Measurements from ENCODE around the gene TOMM7.

Gene TOMM7

GRCh38 chr7:22845221-22845834 is 22.7 kb upstream of the TOMM7 start:
- DNase-seq, result no peak
- H3K27me3 ChIP-seq (replicated peaks), result no peaks in the 10 kb centered on the region
- H3K27ac ChIP-seq, result no peak overlapping the region
- H3K36me3 ChIP-seq (replicated peaks), result no peaks in the 10 kb centered on the region
- TF ChIP-seq CTCF (IDR thresholded peaks at IDR 0.05; ENCODE audit: low read depth, low read length, missing control alignments), result no peak
- H3K4me3 ChIP-seq (ENCODE audit: low read depth, low read length), result no peak overlapping the region
- in situ Hi-C loops (cut with HindIII; ENCODE audit: low pct_ligation_motif_present, low sequenced_read_pairs), result no loop called here

- Histone ChIP-seq H3K27me3 (replicated peaks) (no peaks in the 10 kb centered on the region), H3K36me3 (replicated peaks) (no peaks in the 10 kb centered on the region), H3K27ac (no peak overlapping the region), H3K4me3 (ENCODE audit: low read depth, low read length) (no peak overlapping the region)
- TF ChIP-seq CTCF (IDR thresholded peaks at IDR 0.05; ENCODE audit: low read depth, low read length, missing control alignments), result no peak
- no peak for DNase-seq
- in situ Hi-C loops (cut with HindIII; ENCODE audit: low pct_ligation_motif_present, low sequenced_read_pairs), result no loop called here
Observed at GRCh38 chr7:22843681-22844309, 21.1 kb upstream of the TOMM7 start.

GRCh38 chr7:22842973-22843372 is 20.3 kb upstream of the TOMM7 start:
- DNase-seq, result no peak
- H3K27me3 ChIP-seq (replicated peaks), result no peaks in the 10 kb centered on the region
- H3K4me3 ChIP-seq (ENCODE audit: low read depth, low read length), result no peak overlapping the region
- no peaks in the 10 kb centered on the region for H3K36me3 ChIP-seq (replicated peaks)
- H3K27ac ChIP-seq, result no peak overlapping the region
- in situ Hi-C loops (cut with HindIII; ENCODE audit: low pct_ligation_motif_present, low sequenced_read_pairs), result no loop called here
- TF ChIP-seq CTCF (IDR thresholded peaks at IDR 0.05; ENCODE audit: low read depth, low read length, missing control alignments), result no peak

GRCh38 chr7:22842383-22842941 is 19.8 kb upstream of the TOMM7 start:
- in situ Hi-C loops (cut with HindIII; ENCODE audit: low pct_ligation_motif_present, low sequenced_read_pairs), result no loop called here
- Histone ChIP-seq H3K4me3 (ENCODE audit: low read depth, low read length) (no peak overlapping the region), H3K27me3 (replicated peaks) (no peaks in the 10 kb centered on the region), H3K27ac (no peak overlapping the region), H3K36me3 (replicated peaks) (no peaks in the 10 kb centered on the region)
- TF ChIP-seq CTCF (IDR thresholded peaks at IDR 0.05; ENCODE audit: low read depth, low read length, missing control alignments), result no peak
- no peak for DNase-seq

- TF ChIP-seq CTCF (IDR thresholded peaks at IDR 0.05; ENCODE audit: low read depth, low read length, missing control alignments), result no peak
- DNase-seq, result no peak
- H3K27ac ChIP-seq, result no peak overlapping the region
- H3K27me3 ChIP-seq (replicated peaks), result no peaks in the 10 kb centered on the region
- no peak overlapping the region for H3K4me3 ChIP-seq (ENCODE audit: low read depth, low read length)
- in situ Hi-C loops (cut with HindIII; ENCODE audit: low pct_ligation_motif_present, low sequenced_read_pairs), result no loop called here
- no peaks in the 10 kb centered on the region for H3K36me3 ChIP-seq (replicated peaks)
Observed at GRCh38 chr7:22841954-22842353, 19.3 kb upstream of the TOMM7 start.
